Fibroblast of the aortic adventitia (primary cell): Measurements from ENCODE around the gene ABHD14A. TPM values are rescaled to one million over a fixed set of nuclear protein-coding genes. Genes with fewer than 3 reads are reported as not detected.

Experiments used
- DNase-seq: peaks from one replicate; pipeline ENCODE4 v3.0.0-alpha.2; 2010; ENCODE audit warnings: low read depth
- H3K4me3 ChIP-seq: 2 replicates; pipeline ENCODE4 v1.5.1; 2011; ENCODE audit warnings: low read depth, mild to moderate bottlenecking, control low read depth, low read length, moderate library complexity
- total RNA-seq: library from RNA; depleted of rRNA; stranded (reverse); fragments of >200 nt; gene quantifications from 2 replicates; pipeline ENCODE4 v1.2.3, GENCODE V29; 2012; ENCODE audit warnings: low replicate concordance
- TF ChIP-seq, protein P1 (sequence below): IDR thresholded peaks from 2 replicates; pipeline ENCODE4 v1.5.1; 2011; ENCODE audit warnings: mild to moderate bottlenecking, low read length, control low read depth, inconsistent platforms; ENCODE audit not compliant: insufficient read depth

The ABHD14A gene
- total RNA-seq, 1 donor, result 13.8 TPM

DNA sequence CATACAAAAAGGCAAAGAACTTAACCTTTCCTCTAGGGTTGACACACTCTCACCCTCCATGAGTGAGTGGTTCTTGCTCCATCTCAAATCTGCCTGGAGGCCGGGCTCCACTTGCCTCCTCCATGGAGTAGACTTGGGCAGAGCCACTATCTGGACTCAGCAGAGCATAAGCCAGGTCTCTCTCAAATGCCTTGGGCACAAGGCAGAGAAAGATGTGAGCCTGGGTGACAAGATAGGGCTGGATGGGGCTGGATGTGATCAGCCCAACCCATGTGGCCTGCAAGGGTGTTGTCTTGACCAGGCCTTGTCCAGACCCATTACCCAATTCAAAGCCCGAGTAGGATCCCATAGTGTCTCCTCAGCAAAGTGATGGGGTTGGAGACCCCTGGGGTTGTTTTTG is 25.0 kb downstream of the ABHD14A start:
- no peak overlapping the region for H3K4me3 ChIP-seq
- TF ChIP-seq, protein P1, sequence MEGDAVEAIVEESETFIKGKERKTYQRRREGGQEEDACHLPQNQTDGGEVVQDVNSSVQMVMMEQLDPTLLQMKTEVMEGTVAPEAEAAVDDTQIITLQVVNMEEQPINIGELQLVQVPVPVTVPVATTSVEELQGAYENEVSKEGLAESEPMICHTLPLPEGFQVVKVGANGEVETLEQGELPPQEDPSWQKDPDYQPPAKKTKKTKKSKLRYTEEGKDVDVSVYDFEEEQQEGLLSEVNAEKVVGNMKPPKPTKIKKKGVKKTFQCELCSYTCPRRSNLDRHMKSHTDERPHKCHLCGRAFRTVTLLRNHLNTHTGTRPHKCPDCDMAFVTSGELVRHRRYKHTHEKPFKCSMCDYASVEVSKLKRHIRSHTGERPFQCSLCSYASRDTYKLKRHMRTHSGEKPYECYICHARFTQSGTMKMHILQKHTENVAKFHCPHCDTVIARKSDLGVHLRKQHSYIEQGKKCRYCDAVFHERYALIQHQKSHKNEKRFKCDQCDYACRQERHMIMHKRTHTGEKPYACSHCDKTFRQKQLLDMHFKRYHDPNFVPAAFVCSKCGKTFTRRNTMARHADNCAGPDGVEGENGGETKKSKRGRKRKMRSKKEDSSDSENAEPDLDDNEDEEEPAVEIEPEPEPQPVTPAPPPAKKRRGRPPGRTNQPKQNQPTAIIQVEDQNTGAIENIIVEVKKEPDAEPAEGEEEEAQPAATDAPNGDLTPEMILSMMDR, result no peak
- DNase-seq, result no peak

DNA sequence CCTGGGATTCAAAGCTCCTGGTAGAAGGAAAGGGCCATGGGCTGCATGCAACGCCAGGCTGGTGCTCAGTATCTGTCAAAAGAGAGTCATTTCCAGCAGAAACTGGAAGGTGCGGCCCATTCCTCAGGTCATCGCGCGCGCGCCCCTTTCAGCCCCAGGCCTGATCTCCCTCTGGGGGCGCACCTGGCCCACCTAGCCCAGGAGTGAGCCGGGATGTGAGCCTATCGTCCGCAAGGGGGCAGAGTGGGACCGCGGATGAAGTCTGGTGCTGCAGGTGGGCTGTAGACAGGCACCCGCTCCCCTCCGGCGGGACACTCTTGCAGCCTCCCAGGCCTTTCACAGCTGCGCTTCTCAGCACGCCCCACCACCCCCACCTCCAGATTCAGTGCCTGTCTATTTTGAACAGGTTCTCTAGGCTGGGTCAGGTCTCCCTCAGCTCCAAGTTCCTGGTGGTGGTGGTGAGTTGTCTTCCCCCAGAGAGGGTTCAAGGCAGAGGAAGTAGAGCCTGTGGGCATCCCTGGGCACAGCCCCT is 26.6 kb downstream of the ABHD14A start:
- DNase-seq, result peak; percentile 54
- TF ChIP-seq, protein P1, result peak; percentile 88

DNA sequence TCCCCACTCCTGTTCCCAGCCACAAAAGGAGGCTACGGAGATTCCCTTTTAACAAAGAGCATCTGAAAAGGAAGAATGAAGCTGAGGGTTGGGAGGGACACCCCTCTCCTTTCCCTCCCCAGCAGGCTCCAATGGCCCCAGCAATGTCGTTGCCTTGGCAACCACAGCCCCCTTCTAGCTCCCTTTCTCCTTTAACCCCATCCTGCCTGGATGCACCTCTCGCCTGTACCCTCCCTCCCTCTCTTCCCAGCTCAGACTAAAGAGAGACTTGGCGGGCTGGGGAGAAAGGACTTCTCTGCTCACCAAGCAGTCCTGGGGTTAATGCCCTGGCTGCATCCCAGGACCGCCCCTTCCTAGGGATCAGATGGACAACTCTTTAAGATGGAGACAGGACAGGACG is 27.9 kb downstream of the ABHD14A start:
- no peak for DNase-seq
- no peak overlapping the region for H3K4me3 ChIP-seq
- TF ChIP-seq, protein P1, result no peak

More for the DNA sequence above, 26.6 kb downstream of the ABHD14A start:
- H3K4me3 ChIP-seq, result no peak overlapping the region

DNA sequence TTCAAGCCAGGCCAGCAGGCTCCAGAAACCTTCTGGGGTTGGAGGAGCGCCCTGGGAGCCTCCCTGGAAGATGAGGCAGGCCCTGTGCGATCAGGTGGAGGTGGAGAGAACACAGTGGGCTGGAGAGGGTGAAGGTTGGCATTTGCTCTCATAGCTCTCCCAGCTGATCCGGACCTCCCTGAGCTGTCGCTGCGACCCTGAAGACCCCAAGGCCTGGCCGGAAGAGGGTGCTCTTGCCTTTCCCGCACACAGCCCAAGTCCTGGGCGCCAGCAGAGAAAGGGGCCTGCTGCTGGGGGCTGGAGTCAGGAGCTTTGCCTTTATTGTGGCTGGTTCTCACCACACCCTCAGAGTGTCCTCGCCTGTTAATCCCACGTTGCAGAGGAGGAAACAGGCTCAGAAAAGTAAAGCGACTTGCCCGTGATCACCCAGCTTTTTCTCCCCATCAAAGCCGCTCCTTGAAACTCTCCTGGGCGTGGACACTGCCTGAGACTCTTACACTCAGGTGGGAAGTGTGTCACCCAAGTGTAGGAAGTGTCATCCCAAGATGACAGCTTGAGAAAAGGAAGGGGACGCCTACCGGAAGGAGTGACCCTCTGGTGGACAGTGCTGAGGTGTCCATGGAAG is 29.4 kb downstream of the ABHD14A start:
- DNase-seq, result peak; percentile 57
- no peak overlapping the region for H3K4me3 ChIP-seq
- TF ChIP-seq, protein P1, result peak; percentile 65

DNA sequence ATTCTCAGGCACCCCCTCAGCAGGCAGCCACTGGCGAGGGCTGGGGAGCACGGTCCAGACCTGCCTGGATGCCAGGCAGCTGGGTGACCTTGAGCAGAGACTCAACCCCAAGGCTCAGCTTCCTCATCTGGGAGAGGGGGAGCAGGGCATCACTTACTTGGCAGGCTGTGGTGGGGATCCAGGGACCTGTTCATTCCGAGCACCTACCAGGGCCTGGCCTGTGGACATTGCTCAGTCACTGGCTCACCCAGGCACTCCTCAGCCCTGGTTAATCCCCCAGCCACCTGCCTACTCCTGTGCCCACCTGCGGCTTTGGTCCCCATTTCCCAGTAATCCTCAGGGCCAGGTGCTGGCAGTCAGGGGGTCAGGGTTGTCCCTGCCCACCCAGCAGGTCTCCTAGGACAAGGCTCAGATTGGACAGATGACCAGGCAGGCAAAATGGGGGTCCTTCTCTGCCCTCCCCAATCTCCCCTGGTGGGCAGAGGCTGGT is 30.1 kb downstream of the ABHD14A start:
- no peak for DNase-seq
- no peak overlapping the region for H3K4me3 ChIP-seq
- TF ChIP-seq, protein P1, result no peak

DNA sequence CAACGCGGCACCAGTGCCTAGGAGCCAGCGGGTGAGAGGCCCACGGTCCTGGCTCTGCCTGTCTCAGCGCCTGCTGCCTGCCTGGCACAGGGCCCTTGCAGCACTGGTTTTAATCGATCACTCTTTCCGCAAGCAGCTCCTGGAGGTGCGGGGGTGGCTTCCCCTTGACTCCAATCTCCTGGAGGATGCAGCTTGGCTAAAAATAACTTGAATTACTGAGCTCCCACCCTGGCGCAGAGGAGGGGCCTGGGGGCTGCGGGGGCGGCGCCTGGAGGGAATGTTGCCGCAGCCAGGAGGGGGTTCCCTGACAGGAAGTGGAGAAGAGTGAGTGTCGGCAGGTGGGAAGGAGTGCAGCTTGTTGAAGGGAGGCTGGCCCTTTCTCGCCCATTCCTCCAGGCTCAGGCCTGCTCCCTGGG is 30.7 kb downstream of the ABHD14A start:
- peak; percentile 51 for DNase-seq
- H3K4me3 ChIP-seq, result no peak overlapping the region
- TF ChIP-seq, protein P1, result no peak
